Ovary (tissue), 3 donors: ENCODE results near the gene NATD1.

Experiments
- CTCF ChIP-seq, 3 donors: fragments of 450-650 bp in 2 of 3; fragments of 200-600 bp in 1 of 3; IDR thresholded peaks; one replicate each; pipeline versions ENCODE4 v1.5.1 to v1.8.0; 2016 to 2022; ENCODE audit warnings: antibody characterized with exemption in 3 of 3, mild to moderate bottlenecking in 1 of 3
- EP300 ChIP-seq: sonication (generic); formaldehyde crosslinking; IDR thresholded peaks from one replicate; pipeline ENCODE4 v1.6.1; 2017; ENCODE audit warnings: antibody characterized with exemption
- POLR2A ChIP-seq: fragments of 450-650 bp; IDR thresholded peaks from one replicate; pipeline ENCODE4 v1.6.1; 2017; ENCODE audit warnings: antibody characterized with exemption, mild to moderate bottlenecking, moderate library complexity
- donor health status: DM: no; HTN: no; CAD: no.

DNA sequence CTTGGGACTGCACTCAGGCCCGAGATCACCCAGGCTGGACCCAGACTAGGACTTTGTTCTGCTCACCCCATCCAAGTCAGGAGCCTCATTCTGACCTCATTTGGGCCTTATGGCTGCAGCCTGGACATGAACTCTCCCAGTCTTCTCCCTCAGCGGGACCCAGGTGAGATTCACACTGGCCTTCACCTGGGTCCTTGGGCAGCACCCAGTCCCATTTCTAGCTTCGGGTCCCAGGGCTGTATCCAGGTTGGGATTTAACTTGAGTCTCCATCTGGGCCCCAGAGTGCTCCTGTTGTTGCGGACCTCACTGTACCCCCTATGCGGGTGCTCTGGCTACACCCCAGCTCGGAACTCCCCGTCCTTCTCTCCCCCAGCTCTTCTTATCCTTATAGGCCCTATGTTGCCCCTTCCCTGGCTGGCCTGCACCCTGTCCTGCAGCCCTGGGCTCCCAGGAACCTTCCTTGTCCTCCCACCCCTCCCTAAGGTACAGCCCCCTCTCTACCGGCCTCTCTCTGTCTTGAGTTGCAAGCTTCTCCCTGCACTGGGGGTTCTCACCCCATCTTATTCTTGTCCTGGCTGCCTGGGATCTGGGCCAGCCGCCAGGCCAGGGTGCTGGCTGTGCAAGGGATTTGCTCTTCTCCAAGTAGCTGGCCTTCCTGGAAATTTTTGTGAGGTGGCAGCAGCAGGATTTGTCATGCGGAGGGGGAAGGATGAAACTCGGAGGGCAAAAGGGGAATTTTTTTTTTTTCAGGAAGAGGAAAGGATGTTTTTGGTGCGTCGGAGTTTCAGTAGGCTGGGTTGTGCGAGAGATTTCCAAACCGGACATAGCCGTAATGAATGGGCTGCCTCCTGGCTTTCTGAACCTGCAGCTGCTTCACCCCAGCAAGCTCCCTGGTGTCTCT lies 32.2 kb upstream of the NATD1 start:
- TF ChIP-seq POLR2A, result no peak
- TF ChIP-seq CTCF (IDR thresholded peaks at IDR 0.05), result no peak
- no peak for TF ChIP-seq EP300
